ENCODE results near the gene ASB1. TPM values are rescaled to one million over a fixed set of nuclear protein-coding genes. Genes with fewer than 3 reads are reported as not detected.

ASB1 gene
- total RNA-seq, 1 experiment from 2014 or later: 27.7 TPM

GRCh38 chr2:238458651-238459050, 31.9 kb downstream of the ASB1 start:
- in situ Hi-C loops (cut with HindIII; ENCODE audit: low sequenced_read_pairs): no loop called here
- DNase-seq (ENCODE audit: low spot score): no peak

GRCh38 chr2:238459081-238459629, 32.4 kb downstream of the ASB1 start:
- in situ Hi-C loops (cut with HindIII; ENCODE audit: low sequenced_read_pairs): no loop called here
- peak; percentile 10 for DNase-seq (ENCODE audit: low spot score)

- in situ Hi-C loops (cut with HindIII; ENCODE audit: low sequenced_read_pairs): no loop called here
These were observed 34.3 kb downstream of the ASB1 start for GRCh38 chr2:238461051-238461450.

GRCh38 chr2:238461491-238461890, 34.8 kb downstream of the ASB1 start:
- in situ Hi-C loops (cut with HindIII; ENCODE audit: low sequenced_read_pairs): no loop called here

More at GRCh38 chr2:238461051-238461450, 34.3 kb downstream of the ASB1 start:
- no peak for DNase-seq (ENCODE audit: low spot score)

GRCh38 chr2:238461916-238462315, 35.2 kb downstream of the ASB1 start:
- in situ Hi-C loops (cut with HindIII; ENCODE audit: low sequenced_read_pairs): no loop called here
- no peak for DNase-seq (ENCODE audit: low spot score)

More at GRCh38 chr2:238461491-238461890, 34.8 kb downstream of the ASB1 start:
- no peak for DNase-seq (ENCODE audit: low spot score)

- DNase-seq (ENCODE audit: low spot score): peak; percentile 30
- in situ Hi-C loops (cut with HindIII; ENCODE audit: low sequenced_read_pairs): no loop called here
These were observed 36.2 kb downstream of the ASB1 start for GRCh38 chr2:238462782-238463396.

- no peak for DNase-seq (ENCODE audit: low spot score)
- in situ Hi-C loops (cut with HindIII; ENCODE audit: low sequenced_read_pairs): no loop called here
These were observed 37.7 kb downstream of the ASB1 start for GRCh38 chr2:238464389-238464788.

- DNase-seq (ENCODE audit: low spot score): no peak
- in situ Hi-C loops (cut with HindIII; ENCODE audit: low sequenced_read_pairs): no loop called here
These were observed 38.9 kb downstream of the ASB1 start for GRCh38 chr2:238465487-238466242.

- in situ Hi-C loops (cut with HindIII; ENCODE audit: low sequenced_read_pairs): no loop called here
- no peak for DNase-seq (ENCODE audit: low spot score)
These were observed 39.6 kb downstream of the ASB1 start for GRCh38 chr2:238466243-238466756.

GRCh38 chr2:238467062-238467461, 40.3 kb downstream of the ASB1 start:
- in situ Hi-C loops (cut with HindIII; ENCODE audit: low sequenced_read_pairs): no loop called here
- DNase-seq (ENCODE audit: low spot score): no peak

GRCh38 chr2:238467792-238468191, 41.1 kb downstream of the ASB1 start:
- DNase-seq (ENCODE audit: low spot score): no peak
- in situ Hi-C loops (cut with HindIII; ENCODE audit: low sequenced_read_pairs): no loop called here

- in situ Hi-C loops (cut with HindIII; ENCODE audit: low sequenced_read_pairs): no loop called here
- DNase-seq (ENCODE audit: low spot score): no peak
These were observed 42.4 kb downstream of the ASB1 start for GRCh38 chr2:238469155-238469554.

GRCh38 chr2:238473014-238473413, 46.3 kb downstream of the ASB1 start:
- in situ Hi-C loops (cut with HindIII; ENCODE audit: low sequenced_read_pairs): no loop called here
- no peak for DNase-seq (ENCODE audit: low spot score)

GRCh38 chr2:238473523-238473922, 46.8 kb downstream of the ASB1 start:
- no peak for DNase-seq (ENCODE audit: low spot score)
- in situ Hi-C loops (cut with HindIII; ENCODE audit: low sequenced_read_pairs): no loop called here

- DNase-seq (ENCODE audit: low spot score): no peak
These were observed 48.3 kb downstream of the ASB1 start for GRCh38 chr2:238475034-238475433.

GRCh38 chr2:238475566-238475965, 48.8 kb downstream of the ASB1 start:
- no peak for DNase-seq (ENCODE audit: low spot score)
- in situ Hi-C loops (cut with HindIII; ENCODE audit: low sequenced_read_pairs): no loop called here

More at GRCh38 chr2:238475034-238475433, 48.3 kb downstream of the ASB1 start:
- in situ Hi-C loops (cut with HindIII; ENCODE audit: low sequenced_read_pairs): no loop called here

- in situ Hi-C loops (cut with HindIII; ENCODE audit: low sequenced_read_pairs): no loop called here
- DNase-seq (ENCODE audit: low spot score): no peak
These were observed 49.5 kb downstream of the ASB1 start for GRCh38 chr2:238476258-238476657.

- DNase-seq (ENCODE audit: low spot score): no peak
- in situ Hi-C loops (cut with HindIII; ENCODE audit: low sequenced_read_pairs): no loop called here
These were observed 51.5 kb downstream of the ASB1 start for GRCh38 chr2:238478216-238478615.

- in situ Hi-C loops (cut with HindIII; ENCODE audit: low sequenced_read_pairs): no loop called here
- DNase-seq (ENCODE audit: low spot score): no peak
These were observed 53.1 kb downstream of the ASB1 start for GRCh38 chr2:238479847-238480246.

GRCh38 chr2:238483021-238483420, 56.3 kb downstream of the ASB1 start:
- no peak for DNase-seq (ENCODE audit: low spot score)
- in situ Hi-C loops (cut with HindIII; ENCODE audit: low sequenced_read_pairs): no loop called here
